Spleen (tissue), 7 donors: ENCODE data around the gene RSPO3.

Experiments used
- POLR2A ChIP-seq, 3 donors: fragments of 450-650 bp; IDR thresholded peaks; one replicate each; pipeline ENCODE4 v1.5.1; 2017; ENCODE audit warnings: antibody characterized with exemption in 3 of 3, mild to moderate bottlenecking in 1 of 3
- POLR2AphosphoS5 ChIP-seq, 3 donors: sonication (generic); formaldehyde crosslinking; IDR thresholded peaks; one replicate each; pipeline ENCODE4 v1.5.1; 2017; ENCODE audit warnings: antibody characterized with exemption in 3 of 3
- TF ChIP-seq, protein P1 (sequence below), 11 experiments: fragments of 200-600 bp in 7 of 11; fragments of 450-650 bp in 4 of 11; sonication (generic) in 4 of 11; IDR thresholded peaks in 8 of 11; conservative IDR thresholded peaks in 3 of 11; 1 replicate in 7 of 11; 2 replicates in 4 of 11; pipeline versions ENCODE4 v1.4.0 to v1.8.0; 2016 to 2021; ENCODE audit warnings: antibody characterized with exemption in 11 of 11, inconsistent platforms in 4 of 11, mild to moderate bottlenecking in 1 of 11
- donor health status: DM: no; HTN: no; CAD: no; lungs with moderate emphysema.
- donor health status: DM: no; HTN: no; CAD: no.
- donor health status: DM: no; HTN: no; CAD: no.

DNA sequence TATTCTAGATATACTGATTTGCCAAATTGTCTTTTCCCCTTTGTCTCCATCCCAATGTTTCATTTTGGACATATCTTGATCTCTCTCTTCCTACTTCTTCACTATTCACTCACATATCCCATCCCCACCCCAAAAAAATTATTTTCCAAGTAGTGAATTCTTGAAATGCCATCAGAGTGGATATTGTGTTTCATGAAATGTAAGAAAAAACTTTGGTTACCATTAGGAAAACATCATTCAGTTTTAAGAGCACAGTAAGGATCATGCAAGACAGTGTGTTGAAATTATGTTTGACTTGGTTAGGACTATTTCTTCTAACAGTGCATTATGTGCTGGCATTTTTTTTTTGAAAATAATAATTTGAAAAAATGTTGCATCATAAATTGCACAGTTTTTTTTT lies 5.7 kb downstream of the RSPO3 start:
- TF ChIP-seq POLR2AphosphoS5 (IDR thresholded peaks at IDR 0.05), result no peak
- TF ChIP-seq, protein P1, sequence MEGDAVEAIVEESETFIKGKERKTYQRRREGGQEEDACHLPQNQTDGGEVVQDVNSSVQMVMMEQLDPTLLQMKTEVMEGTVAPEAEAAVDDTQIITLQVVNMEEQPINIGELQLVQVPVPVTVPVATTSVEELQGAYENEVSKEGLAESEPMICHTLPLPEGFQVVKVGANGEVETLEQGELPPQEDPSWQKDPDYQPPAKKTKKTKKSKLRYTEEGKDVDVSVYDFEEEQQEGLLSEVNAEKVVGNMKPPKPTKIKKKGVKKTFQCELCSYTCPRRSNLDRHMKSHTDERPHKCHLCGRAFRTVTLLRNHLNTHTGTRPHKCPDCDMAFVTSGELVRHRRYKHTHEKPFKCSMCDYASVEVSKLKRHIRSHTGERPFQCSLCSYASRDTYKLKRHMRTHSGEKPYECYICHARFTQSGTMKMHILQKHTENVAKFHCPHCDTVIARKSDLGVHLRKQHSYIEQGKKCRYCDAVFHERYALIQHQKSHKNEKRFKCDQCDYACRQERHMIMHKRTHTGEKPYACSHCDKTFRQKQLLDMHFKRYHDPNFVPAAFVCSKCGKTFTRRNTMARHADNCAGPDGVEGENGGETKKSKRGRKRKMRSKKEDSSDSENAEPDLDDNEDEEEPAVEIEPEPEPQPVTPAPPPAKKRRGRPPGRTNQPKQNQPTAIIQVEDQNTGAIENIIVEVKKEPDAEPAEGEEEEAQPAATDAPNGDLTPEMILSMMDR (IDR thresholded peaks at IDR 0.05 in 8 of 11, conservative IDR thresholded peaks at IDR 0.05 in 3 of 11), result no peak
- TF ChIP-seq POLR2A (IDR thresholded peaks at IDR 0.05), result no peak
